Gastrocnemius medialis (tissue), 4 donors: ENCODE data around the gene KTN1.

ENCODE experiments used
- CTCF ChIP-seq, 5 experiments: fragments of 450-650 bp in 3 of 5; fragments of 200-600 bp in 2 of 5; sonication (generic) in 2 of 5; IDR thresholded peaks in 4 of 5; conservative IDR thresholded peaks in 1 of 5; 1 replicate in 4 of 5; 2 replicates in 1 of 5; pipeline ENCODE4 v1.5.1; 2016 to 2019; ENCODE audit warnings: antibody characterized with exemption in 5 of 5, mild to moderate bottlenecking in 3 of 5, moderate library complexity in 3 of 5
- POLR2A ChIP-seq, 2 donors: fragments of 450-650 bp; IDR thresholded peaks; one replicate each; pipeline ENCODE4 v1.6.1; 2017; ENCODE audit warnings: antibody characterized with exemption in 2 of 2, mild to moderate bottlenecking in 2 of 2, moderate library complexity in 2 of 2

GRCh38 chr14:55581342-55581771, 1.4 kb downstream of the KTN1 start:
- TF ChIP-seq CTCF (IDR thresholded peaks at IDR 0.05 in 4 of 5, conservative IDR thresholded peaks at IDR 0.05 in 1 of 5) (no peak), POLR2A (IDR thresholded peaks at IDR 0.05) (no peak)
